Activated CD4-positive, CD25-positive, alpha-beta regulatory T cell treated with anti-CD3 and anti-CD28 coated beads, Interleukin-2, amount 50 U/mL, for 16 hours (primary cell): Measurements from ENCODE around the gene LPP.

Experiments
- DNase-seq: peaks from one replicate; pipeline ENCODE4 v3.0.0-alpha.2; 2020; ENCODE audit warnings: low read depth, low spot score

LPP gene

DNA sequence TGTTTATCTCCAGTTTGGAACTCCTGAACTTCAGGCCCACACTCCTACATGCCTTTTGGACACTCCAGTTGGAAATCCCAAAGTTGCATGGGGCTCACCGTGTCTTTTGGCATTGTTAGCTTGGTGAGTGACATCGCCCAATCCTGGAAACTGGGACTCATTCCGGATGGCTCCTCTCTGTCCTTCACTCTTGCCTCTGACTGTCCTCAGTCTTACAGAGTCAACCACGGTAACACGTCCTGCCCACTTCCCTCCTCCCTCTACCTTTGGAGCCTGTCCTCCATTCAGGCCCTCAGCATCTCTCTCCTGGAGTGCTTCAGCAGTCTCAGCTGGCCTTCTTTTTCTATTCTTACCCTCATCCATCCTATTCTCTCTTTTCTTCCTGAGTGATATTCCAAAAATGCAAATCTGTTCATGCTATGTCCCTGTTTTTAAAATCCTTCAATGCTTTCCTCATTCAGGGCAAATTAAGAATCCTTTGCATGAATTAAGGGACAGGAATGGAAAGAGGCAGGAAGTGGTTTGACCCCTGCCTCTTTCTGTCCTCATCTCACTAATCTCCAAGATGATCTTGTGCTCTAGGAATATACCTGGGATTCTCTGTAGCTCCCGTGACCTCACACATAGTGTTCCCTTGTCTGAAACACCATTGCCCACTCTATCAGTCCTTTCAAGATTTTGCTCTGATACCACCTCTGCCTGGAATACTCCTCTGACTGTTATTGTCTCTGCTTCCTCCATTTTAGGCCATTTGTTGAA is 42.5 kb downstream of the LPP start:
- DNase-seq, result no peak

DNA sequence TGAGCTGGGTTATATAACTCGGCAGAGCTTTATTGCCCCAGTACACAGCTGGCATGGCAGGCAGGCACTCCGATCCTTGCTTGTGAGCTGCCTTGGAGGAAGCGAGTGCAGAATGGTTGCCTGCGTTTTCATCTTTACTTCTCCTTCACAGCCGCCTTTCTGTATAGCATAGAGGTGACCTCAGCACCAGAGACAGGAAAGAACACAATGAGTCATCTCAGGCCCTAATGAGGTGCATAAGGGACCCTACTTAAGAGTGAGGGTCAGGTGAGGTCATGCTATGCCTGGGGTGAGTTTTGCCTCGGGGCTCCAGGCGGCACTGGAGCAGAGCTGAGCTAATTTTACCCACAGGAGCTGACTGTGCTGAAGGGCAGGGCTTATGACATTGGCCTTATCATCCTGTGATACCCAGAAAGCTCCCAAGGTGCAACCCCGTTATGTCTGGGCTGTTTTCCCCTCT is 43.5 kb downstream of the LPP start:
- DNase-seq, result no peak

DNA sequence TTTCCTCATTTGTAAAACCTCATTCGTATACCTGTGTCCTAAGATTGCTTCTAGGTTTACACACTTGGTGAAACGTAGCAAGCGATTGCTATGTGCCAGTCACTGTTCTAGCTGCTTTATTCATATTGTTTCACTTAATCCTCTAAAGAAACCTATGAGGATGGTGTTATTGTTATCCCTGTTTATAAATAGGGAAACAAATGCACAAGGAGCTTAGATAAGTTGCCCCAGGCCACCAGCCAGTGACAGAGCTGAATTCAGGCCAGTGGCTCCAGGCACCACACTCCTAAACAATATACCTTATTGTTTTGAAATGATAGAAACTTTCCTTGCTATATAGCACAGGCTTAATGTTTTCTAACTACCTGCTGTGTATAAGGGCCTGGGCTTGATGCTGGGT is 44.0 kb downstream of the LPP start:
- no peak for DNase-seq

DNA sequence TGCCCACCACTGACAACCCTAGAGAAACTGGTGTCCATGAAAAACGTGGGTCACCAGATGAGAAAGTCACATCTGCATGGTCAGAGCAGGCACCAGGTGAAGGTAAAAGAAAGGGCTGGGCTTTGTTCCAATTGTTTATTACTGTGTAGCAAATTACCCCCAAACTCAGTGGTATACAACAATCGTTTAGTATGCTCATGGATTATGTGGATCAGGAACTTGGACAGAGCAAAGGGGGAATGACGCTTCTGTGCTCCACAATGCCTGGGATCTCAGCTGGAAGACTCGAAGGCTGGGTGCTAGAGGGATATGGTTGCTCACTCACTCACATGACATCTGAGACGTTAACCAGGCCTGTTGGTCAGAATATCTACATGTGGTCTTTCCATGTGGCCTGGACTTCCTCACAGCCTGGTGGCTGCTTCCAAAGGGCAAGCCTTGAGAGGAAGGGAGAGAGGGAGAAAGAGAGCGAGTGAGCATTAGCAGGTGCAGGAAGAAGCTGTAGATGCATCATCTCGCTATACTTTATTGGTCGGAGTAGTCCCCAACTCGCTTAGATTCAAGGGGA is 44.9 kb downstream of the LPP start:
- no peak for DNase-seq

DNA sequence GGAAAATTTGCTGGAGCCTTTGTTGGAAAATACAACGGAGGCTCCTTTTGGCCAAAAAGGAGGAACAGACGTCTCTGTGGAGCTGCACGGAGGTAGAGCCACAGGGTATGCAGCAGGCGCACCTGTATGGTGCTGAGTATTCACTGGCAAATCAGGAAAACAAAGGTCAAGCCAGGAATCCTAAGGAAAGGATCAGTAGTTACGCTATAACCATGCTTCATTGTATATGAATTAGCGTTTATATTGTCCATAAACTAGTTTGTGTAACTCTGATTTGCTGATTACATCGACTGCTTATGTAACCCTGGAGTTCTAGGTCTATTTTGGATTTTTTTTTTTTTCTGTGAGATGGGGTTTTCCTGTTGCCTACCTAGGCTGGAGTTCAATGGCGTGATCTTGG is 45.4 kb downstream of the LPP start:
- DNase-seq, result no peak

DNA sequence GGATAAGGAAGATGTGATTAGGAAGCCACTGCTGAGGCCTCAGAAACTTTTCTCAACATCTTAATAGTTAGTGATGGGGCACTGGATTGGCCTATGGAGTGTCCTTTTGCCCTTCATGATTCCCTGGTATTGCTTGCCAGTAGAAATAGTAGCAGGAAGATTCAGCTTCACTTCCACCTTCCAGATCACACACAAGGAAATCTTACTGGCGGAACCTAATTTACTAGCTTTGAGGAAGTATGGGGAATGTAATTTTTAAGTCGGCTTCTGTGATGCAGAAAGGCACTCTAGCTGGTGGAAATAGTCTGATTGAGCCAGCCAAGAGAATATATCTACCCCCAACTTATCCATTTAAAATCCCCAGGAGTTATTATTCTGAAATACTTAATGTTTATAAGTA is 46.5 kb downstream of the LPP start:
- no peak for DNase-seq

DNA sequence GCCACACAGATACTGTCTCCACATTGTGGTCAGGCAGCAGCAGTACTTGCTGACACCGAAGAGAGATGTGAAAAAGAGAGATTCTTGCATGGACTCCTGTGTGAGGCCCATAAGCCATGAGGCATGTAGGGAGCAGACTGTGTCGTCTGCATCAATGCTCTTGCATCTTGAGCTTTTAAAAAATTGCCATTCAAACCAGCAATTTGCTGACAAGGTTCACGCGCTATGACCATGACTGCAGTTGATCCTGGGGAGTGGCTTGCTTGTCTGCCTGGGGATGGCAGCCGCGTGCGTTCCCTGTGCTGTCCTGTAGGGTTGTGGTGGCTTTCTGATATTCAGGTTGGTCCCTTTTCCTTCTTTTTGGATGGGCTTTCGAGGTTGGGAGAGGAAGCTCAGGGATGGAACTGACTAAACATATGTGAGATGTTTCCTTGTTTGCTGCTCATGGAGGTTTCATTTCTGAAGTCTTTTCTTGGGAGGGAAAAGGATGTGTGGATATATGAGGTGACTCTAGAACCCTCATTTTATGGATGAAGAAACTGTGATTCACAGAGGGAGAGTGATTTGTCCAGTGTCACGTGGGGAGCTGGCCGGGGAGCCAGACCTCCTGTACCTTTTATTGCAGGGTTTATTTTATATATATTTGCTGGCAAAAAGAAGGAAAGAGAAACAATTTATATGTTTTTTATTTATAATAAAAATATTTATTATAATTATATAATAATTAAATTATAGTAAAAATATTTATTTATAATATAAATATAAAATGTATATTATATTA is 48.6 kb downstream of the LPP start:
- DNase-seq, result no peak

DNA sequence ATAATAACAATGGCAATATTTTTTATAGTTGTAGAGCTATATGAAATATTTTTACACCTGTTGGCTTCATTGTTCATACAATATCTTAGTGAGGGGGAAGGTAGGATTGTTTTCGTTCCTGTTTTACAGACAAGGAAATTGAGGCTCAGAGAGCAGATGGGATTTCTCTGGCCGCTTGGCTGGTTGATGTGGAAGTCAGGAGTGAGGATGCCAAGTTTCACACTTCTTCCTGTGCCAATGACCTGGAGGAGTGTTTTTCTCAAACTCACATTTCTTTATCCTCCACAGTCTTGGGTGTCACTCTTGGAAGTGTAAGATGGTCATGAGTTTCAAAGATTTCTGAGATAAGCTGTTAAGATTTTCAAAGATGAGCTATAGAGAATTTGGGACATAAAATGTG is 50.6 kb downstream of the LPP start:
- DNase-seq, result no peak

DNA sequence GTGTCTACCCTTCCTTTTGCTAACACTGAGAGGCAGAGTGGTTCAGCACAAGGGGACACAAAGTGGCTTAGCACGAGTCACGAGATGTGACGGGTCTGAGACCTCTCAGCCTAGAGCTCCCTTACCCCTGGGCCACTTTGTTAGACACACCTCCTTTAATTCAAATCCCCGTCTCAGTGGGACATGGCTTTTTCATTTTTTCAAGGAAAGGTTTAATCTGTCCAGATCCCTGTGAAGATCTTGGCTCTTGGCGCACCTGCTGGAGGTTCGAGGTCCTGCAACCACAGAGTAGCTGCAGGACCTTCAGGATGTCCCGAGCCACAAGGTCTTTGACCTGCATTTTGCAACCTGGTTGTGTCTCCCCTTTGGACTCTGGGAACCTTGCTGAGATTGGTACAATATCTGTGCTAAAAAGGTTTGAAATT is 52.0 kb downstream of the LPP start:
- DNase-seq, result no peak

DNA sequence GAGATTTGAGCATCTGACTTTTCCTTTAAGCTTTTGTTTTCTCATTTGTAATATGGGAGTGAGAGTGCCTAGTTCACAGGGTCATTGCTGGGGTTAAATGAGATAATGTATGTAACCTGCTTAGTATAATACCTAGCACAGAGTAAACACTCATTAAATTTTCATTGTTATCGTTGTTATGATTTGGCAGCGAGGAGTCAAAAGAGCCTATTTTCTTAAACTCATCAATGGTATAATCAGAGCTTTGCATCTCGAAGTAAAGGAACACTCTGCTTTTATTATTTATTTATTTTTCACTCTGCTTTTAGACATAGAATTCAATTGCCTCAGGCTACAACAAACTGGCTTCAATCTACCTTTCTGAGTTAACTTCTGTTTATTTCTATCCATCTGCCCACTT is 52.8 kb downstream of the LPP start:
- DNase-seq, result no peak

DNA sequence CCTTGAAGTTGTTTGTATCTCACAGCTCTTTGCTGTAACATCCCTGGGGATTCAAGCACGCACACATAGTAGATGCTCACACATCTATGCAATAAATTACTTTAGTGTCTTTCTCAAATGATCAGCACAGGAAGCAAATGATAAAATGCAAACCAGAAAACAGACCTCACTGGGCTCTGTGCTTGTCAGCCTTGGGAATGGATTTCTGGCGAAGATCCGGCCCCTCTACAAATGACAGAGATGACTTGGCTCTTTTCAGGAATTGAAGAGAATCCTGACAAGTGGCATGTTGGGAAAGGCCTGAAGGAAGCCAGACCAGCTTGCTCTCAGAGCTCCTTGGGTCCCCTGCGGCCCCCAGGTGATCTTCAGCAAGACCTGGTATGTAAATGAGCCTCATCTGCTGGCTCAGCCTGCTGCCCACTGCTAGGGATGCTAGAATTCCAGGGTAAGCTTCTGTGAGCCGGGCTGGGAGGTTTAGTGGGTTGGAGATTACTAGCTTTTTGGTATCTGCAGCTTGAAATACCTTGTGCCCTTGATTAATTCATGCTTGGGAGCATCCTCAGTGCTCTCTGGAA is 54.1 kb downstream of the LPP start:
- DNase-seq, result no peak

DNA sequence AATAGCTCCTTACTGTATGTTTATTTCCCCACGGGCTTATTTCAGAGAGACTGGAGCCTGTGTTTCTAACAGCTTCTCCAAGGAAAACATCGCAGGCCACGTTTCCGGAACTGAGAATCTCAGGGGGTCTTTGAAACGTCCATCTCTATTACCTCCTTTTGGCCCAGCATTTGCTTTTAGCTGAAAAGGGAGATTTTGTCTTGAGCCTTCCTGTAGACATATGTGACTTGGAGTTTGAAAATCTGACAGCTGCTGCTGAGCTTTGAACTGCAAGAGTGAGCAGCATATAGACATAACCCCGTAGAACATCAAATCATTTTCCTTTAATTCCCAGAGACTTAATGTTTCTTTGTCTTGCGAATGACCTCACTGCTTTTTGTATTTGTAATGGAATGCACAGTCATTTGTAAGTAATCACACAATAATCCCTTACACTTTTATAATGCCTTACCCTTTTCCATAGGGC is 54.6 kb downstream of the LPP start:
- no peak for DNase-seq

DNA sequence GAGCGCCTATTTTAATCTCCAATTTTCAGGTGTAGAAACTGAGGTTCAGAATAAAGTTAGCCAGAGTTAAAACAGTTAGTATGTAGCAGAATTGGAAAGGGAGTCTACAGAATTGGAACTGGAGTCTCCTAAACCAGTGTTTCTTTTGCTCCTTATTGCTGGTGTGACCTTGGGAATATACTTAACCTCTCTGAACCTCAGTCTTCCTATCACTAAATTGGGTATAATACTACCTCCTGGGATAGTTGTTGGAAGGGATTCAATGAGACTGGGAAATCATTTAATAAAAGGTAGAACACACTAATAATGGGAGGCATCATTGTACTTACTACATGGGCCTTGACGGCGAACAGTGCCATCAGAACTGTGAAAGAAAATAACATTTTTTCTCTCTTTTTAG is 55.1 kb downstream of the LPP start:
- DNase-seq, result no peak

DNA sequence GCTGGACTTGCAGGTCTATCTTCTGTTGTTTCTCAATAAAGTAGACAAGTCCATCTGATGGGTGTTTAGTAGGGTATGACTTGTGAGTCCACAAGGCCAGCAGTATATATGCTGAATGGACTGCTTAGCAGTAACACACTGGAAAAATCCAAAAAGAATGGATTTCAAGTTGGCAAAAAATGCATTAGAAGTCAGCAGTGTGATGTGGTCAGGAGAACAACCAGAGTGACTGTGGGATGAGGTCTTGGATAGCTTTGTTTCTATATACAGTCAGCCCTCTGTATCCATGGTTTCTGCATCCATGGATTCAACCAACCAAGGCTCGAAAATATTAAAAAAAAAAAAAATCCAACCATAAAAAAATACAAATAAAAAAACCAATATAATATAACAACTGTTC is 55.8 kb downstream of the LPP start:
- DNase-seq, result no peak

DNA sequence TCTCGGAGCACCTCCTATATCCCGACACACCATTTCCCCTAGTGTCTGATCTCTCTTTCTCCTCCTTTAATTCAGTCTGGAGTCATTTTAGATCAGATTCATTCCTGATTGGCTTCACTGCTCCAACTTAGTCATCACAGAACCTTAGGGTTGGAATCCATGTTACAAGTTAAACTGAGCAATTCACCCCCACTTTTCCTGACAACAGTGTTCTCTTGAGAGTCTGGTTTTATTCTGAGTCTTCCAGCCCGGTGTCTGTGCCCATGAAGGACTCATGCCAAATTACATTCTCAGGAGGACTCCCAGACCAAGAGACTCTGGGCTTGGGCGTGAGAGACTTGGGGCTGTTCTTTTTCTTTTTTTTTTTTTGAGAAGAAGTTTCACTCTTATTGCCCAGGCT is 57.5 kb downstream of the LPP start:
- DNase-seq, result no peak

DNA sequence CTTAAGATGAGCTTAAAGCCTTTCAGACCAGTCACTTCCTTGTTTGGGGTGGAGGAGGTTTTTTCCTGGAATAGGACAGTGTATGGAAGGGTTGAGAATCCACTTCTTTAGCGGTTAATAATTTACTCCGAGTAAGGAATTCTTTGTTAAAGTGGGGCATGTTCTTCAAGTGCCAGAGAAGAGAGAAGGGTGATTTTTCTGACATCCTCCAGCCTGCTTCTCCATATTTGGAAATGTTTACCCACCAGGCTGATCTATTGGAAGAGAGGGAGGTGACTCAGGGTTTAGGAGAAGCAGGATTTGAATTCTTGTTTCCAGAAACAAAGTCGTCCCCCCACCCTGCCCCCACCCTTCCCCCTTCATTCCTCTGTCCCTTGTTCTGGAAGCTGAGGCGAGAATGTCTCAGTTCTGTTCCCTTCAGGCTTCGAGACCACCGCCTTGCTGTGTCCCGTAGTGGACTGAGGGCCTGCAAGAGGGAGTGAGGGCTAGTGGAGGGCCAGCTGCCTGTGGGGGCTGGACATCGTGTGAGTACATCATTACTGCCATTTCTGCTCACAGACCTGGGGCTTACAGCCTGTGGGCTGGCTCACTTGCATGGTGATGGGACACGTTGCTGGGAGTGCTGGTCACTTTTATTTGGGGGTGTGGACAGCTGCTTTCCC is 58.5 kb downstream of the LPP start:
- no peak for DNase-seq

DNA sequence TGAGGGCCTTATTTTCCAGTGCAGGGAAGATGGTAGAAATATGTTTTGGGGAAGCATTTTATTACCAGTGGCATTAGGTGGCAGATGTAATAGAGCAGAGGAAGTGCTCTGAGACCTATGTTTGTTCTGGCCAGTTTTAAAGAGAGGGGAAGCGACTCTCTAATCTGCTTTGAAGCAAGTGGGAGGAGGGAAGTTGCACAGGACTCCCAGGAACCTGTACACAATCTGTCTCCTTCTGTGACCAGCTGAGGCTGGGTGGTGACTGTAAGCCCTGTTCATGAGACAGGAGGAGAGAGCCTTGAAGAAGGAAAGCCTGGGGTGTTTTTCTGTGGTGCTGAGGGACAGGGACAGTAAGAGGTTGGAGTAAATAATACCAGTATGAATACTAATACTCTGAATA is 60.5 kb downstream of the LPP start:
- no peak for DNase-seq

DNA sequence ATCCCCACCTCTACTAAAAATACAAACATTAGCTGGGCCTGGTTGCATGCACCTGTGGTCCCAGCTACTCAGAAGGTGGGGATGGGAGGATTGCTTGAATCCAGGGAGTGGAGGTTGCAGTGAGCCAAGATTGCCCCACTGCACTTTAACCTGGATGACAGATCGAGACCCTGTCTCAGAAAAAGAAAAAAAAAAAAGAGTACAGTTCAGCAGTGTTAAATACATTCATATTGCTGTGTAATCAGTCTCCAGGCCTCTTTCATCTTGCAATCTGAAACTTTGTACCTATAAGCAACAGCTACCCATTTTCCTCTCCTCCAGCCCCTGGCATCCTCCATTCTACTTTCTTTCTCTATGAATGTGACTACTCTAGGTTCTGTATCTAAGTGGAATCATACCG is 61.2 kb downstream of the LPP start:
- no peak for DNase-seq

DNA sequence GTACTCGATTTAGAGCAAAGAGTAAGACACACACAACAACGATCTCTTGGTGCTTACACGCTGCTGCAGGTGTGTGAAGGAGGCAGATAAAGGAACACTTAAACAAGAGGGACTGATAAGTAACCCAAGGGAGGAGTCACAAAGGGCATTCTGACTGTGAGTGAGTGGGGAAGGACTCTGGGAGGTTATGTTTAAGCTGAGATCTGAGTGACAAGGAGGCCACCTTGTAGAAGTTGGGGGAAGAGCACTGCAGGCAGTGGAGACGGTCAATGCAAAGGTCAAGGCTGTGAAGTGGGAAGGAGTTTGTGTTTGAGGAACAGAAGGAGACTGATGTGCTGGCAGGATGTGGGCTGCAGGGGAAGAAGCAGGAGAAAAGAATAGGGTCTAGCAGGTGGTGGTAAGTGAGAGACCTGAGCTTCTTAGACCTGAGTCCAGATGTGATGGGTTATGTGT is 63.1 kb downstream of the LPP start:
- no peak for DNase-seq

DNA sequence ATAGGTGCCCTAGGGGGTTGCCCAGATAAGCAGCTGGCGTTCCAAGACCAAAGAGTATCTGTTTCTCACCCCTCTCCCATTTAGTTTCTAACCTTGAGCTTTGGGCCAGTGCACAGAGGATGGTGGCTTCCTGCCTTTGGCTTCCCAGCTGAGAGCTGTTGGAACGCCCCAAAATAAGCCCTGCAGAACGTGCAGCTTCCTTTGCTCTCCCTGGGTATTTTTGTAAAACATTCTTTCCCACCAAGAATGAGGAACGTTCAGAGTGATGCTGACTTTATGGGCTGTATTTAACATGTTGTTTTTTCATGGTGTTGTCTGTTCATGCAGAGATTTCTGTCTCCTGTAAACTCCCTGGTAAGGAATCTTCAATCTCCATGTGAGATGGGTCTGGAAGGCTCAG is 63.8 kb downstream of the LPP start:
- DNase-seq, result no peak

DNA sequence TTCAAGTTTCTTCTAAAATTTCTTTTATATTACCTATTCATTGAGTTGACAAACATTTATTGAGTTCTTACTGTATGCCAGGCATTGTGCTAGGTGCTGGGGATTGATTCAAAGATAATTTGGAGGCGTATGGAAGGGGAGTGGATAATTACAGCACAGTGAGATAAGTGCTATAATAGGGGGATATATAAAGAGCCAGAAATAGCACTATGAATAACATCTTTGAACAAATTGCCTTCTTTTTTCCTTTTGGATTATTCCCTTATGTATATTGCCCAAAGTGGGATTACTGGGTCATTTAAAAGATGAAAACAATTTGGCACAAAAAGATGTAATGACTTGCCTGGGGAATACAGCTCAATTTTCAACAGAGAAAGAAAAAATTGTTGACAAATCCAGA is 64.6 kb downstream of the LPP start:
- no peak for DNase-seq

DNA sequence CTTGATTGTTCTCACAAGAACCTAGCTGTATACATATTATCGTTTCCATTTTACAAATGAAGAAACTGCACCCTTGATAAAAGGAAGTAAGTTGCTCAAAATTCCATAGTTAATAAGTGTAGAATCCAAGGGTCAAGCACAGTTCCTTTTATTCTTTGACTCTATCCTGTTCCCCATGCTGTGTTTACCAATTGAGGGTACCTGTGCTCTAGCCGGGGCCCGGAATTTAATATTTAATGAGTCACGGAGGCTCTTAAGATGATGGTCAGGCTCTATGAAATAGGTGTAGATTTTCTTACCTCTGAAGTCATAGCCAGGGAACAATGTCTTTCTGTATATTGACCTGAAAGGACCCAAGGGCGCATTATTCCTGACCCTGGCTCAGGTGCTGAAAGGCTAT is 65.2 kb downstream of the LPP start:
- no peak for DNase-seq
